ENCODE results near the gene TMEM184B.

- TF ChIP-seq, protein P1, sequence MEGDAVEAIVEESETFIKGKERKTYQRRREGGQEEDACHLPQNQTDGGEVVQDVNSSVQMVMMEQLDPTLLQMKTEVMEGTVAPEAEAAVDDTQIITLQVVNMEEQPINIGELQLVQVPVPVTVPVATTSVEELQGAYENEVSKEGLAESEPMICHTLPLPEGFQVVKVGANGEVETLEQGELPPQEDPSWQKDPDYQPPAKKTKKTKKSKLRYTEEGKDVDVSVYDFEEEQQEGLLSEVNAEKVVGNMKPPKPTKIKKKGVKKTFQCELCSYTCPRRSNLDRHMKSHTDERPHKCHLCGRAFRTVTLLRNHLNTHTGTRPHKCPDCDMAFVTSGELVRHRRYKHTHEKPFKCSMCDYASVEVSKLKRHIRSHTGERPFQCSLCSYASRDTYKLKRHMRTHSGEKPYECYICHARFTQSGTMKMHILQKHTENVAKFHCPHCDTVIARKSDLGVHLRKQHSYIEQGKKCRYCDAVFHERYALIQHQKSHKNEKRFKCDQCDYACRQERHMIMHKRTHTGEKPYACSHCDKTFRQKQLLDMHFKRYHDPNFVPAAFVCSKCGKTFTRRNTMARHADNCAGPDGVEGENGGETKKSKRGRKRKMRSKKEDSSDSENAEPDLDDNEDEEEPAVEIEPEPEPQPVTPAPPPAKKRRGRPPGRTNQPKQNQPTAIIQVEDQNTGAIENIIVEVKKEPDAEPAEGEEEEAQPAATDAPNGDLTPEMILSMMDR (IDR thresholded peaks at IDR 0.05), result no peak
- TF ChIP-seq POLR2A (IDR thresholded peaks at IDR 0.05), result no peak
Measured at GRCh38 chr22:38303974-38304373, 31.2 kb upstream of the TMEM184B start.

Data from ovary (tissue), 3 donors.